ENCODE results near the gene ACTL6A.
A peak's percentile ranks its signal among the peaks of the same experiment; 100 is the strongest.

ACTL6A gene

GRCh38 chr3:179604321-179605078, 41.8 kb downstream of the ACTL6A start, which contains the start of the genes MRPL47 and NDUFB5:
TSS of gene MRPL47 (minus strand) at chr3:179604638. CDS start at chr3:179604624, 14 bp downstream.
TSS of gene NDUFB5 (plus strand) at chr3:179604794. CDS start at chr3:179604816, 22 bp downstream.
- no peaks in the 10 kb centered on the region for H3K9me3 ChIP-seq (ENCODE audit: control extremely low read depth in 1 of 5, control insufficient read depth in 4 of 5, insufficient read depth in 2 of 5, low read depth in 1 of 5, low read length in 4 of 5)
- WGBS (ENCODE audit: insufficient coverage) = under 1% methylated on average over 27 of the region's 45 CpGs
- ChIA-PET CTCF (interaction anchor here (0.9 to 1.0 kb wide), 2 partner anchors 10 to 14 kb away, joined by 3 to 4 read pairs; no protein-coding TSS in a partner anchor), POLR2A (interaction anchor here (1.3 to 1.5 kb wide), 2 partner anchors 48 to 153 kb away, joined by 3 to 4 read pairs; partner anchors contain the start of genes GNB4 and USP13)
- H3K4me3 ChIP-seq (ENCODE audit: control insufficient read depth in 1 of 7, extremely low read depth in 1 of 7, insufficient read depth in 4 of 7, low read depth in 2 of 7, low read length in 6 of 7) = peak within 1 kb of the TSS; percentile 84 to 100 (median 98)
- H3K4me1 ChIP-seq (ENCODE audit: control extremely low read depth in 1 of 4, control insufficient read depth in 4 of 4, insufficient read depth in 4 of 4, low read length in 3 of 4) = peaks cover 0 to 32% (median 25%) of the 10 kb centered on the region in 4 experiments
- H3K36me3 ChIP-seq (ENCODE audit: control insufficient read depth in 4 of 4, insufficient read depth in 4 of 4, low read length in 3 of 4) = peaks cover under 1 to 25% (median 16%) of the 10 kb centered on the region in 4 experiments
- H3K27ac ChIP-seq (ENCODE audit: insufficient read depth in 1 of 2, low read depth in 1 of 2, low read length in 2 of 2, poor library complexity in 1 of 2, severe bottlenecking in 2 of 2) = peak within 1 kb of the TSS; percentile 97 to 99
- peak; percentile 98 to 99 (median 99) for DNase-seq
- H3K27me3 ChIP-seq (replicated peaks in 2 of 5; ENCODE audit: control insufficient read depth in 4 of 5, insufficient read depth in 5 of 5, low read length in 4 of 5) = no peaks in the 10 kb centered on the region

- no peaks in the 10 kb centered on the region for H3K9me3 ChIP-seq (ENCODE audit: control extremely low read depth in 1 of 5, control insufficient read depth in 4 of 5, insufficient read depth in 2 of 5, low read depth in 1 of 5, low read length in 4 of 5)
- H3K36me3 ChIP-seq (ENCODE audit: control insufficient read depth in 4 of 4, insufficient read depth in 4 of 4, low read length in 3 of 4) = peaks cover 0 to 12% (median 5%) of the 10 kb centered on the region in 4 experiments
- H3K27ac ChIP-seq (ENCODE audit: insufficient read depth in 1 of 2, low read depth in 1 of 2, low read length in 2 of 2, poor library complexity in 1 of 2, severe bottlenecking in 2 of 2) = no peak overlapping the region
- H3K27me3 ChIP-seq (replicated peaks in 2 of 5; ENCODE audit: control insufficient read depth in 4 of 5, insufficient read depth in 5 of 5, low read length in 4 of 5) = no peaks in the 10 kb centered on the region
- ChIA-PET CTCF (interaction anchor here (0.6 kb wide), 1 partner anchor 1223 kb away, joined by 3 read pairs; no protein-coding TSS in a partner anchor), POLR2A (no interaction called here)
- no peak for DNase-seq
- WGBS (ENCODE audit: insufficient coverage) = 100% methylated on average over 1 of the region's 4 CpGs
- peaks cover 0 to 33% (median 26%) of the 10 kb centered on the region in 4 experiments for H3K4me1 ChIP-seq (ENCODE audit: control extremely low read depth in 1 of 4, control insufficient read depth in 4 of 4, insufficient read depth in 4 of 4, low read length in 3 of 4)
- H3K4me3 ChIP-seq (ENCODE audit: control insufficient read depth in 1 of 7, extremely low read depth in 1 of 7, insufficient read depth in 4 of 7, low read depth in 2 of 7, low read length in 6 of 7) = no peak overlapping the region
These were observed 43.9 kb downstream of the ACTL6A start for GRCh38 chr3:179606534-179607085.

DNA sequence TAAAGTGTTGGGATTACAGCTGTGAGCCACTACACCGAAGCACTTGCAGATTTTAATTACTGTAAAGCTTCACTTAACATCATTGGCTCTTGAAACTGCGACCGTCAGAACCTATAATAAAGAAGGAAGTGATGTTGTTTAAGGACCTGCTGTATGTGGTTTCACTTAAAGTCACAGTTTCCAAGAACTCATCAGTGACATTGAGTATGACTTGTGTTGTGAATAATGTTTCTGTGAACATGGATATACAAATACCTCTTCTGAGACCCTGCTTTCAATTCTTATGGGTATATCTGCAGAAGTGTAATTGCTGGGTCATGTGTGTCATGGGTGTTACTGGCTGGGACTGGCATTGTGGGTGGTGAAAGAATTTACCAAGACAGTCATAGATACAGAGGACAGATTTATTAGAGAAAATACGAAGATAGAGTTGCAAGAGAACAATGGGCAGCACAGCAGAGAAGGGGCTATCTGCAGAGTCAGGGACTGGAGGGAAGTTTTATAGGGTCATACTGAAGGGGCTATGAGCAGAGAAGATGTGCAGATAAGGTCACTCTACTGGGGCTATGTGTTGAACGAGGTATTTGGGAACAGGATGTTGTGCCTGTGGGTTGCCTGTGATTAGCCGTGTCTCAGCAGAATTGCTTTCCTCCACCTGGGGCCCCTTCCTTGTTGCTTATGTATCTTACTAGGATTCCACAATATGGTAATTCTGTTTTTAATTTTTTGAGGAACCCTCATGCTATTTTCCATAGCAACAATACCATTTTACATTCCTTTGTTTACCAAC, 46.4 kb downstream of the ACTL6A start:
- DNase-seq = peak in 2 of 3 donors; percentile 63 to 75
- CTCF ChIA-PET = no interaction called here
- Histone ChIP-seq H3K27me3 (replicated peaks in 2 of 5; ENCODE audit: control insufficient read depth in 4 of 5, insufficient read depth in 5 of 5, low read length in 4 of 5) (no peaks in the 10 kb centered on the region), H3K36me3 (ENCODE audit: control insufficient read depth in 4 of 4, insufficient read depth in 4 of 4, low read length in 3 of 4) (peaks cover 2 to 10% (median 4%) of the 10 kb centered on the region in 4 experiments), H3K4me1 (ENCODE audit: control extremely low read depth in 1 of 4, control insufficient read depth in 4 of 4, insufficient read depth in 4 of 4, low read length in 3 of 4) (peaks cover 0 to 31% (median 23%) of the 10 kb centered on the region in 4 experiments), H3K9me3 (ENCODE audit: control extremely low read depth in 1 of 5, control insufficient read depth in 4 of 5, insufficient read depth in 2 of 5, low read depth in 1 of 5, low read length in 4 of 5) (no peaks in the 10 kb centered on the region), H3K4me3 (ENCODE audit: control insufficient read depth in 1 of 7, extremely low read depth in 1 of 7, insufficient read depth in 4 of 7, low read depth in 2 of 7, low read length in 6 of 7) (peak overlapping the region in 4 of 7 experiments; percentile 5 to 55 (median 38)), H3K27ac (ENCODE audit: insufficient read depth in 1 of 2, low read depth in 1 of 2, low read length in 2 of 2, poor library complexity in 1 of 2, severe bottlenecking in 2 of 2) (peak overlapping the region in 1 of 2 experiments; percentile 31)
- WGBS (ENCODE audit: insufficient coverage) = 53% methylated on average over 3 of the region's 6 CpGs
- POLR2A ChIA-PET = no interaction called here

- DNase-seq = no peak
- peaks cover 2 to 10% (median 4%) of the 10 kb centered on the region in 4 experiments for H3K36me3 ChIP-seq (ENCODE audit: control insufficient read depth in 4 of 4, insufficient read depth in 4 of 4, low read length in 3 of 4)
- H3K4me3 ChIP-seq (ENCODE audit: control insufficient read depth in 1 of 7, extremely low read depth in 1 of 7, insufficient read depth in 4 of 7, low read depth in 2 of 7, low read length in 6 of 7) = no peak overlapping the region
- H3K27me3 ChIP-seq (replicated peaks in 2 of 5; ENCODE audit: control insufficient read depth in 4 of 5, insufficient read depth in 5 of 5, low read length in 4 of 5) = no peaks in the 10 kb centered on the region
- ChIA-PET CTCF (no interaction called here), POLR2A (no interaction called here)
- no peak overlapping the region for H3K27ac ChIP-seq (ENCODE audit: insufficient read depth in 1 of 2, low read depth in 1 of 2, low read length in 2 of 2, poor library complexity in 1 of 2, severe bottlenecking in 2 of 2)
- H3K9me3 ChIP-seq (ENCODE audit: control extremely low read depth in 1 of 5, control insufficient read depth in 4 of 5, insufficient read depth in 2 of 5, low read depth in 1 of 5, low read length in 4 of 5) = no peaks in the 10 kb centered on the region
- peaks cover 0 to 31% (median 22%) of the 10 kb centered on the region in 4 experiments for H3K4me1 ChIP-seq (ENCODE audit: control extremely low read depth in 1 of 4, control insufficient read depth in 4 of 4, insufficient read depth in 4 of 4, low read length in 3 of 4)
- WGBS (ENCODE audit: insufficient coverage) = 100% methylated on average over 1 of the region's 4 CpGs
These were observed 47.3 kb downstream of the ACTL6A start for GRCh38 chr3:179610066-179610465.

DNA sequence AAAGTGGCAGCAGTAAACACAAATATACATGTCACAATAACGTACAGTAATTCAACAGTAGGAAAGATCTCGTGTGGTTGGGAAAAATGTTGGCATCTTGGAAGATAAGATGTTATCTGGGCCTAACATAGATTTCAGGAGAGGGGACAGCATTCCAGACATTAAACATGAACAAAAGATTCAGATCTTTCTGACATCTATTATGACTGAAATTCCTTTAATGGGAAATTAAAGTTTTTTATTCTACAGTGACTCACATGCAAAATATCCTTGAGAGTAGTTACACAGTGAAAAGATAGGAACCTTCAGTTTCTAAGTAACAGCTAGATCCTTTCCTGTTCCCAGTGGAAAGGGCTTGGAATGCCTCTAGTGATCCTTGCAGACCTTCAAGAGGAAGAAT, 51.1 kb downstream of the ACTL6A start:
- Histone ChIP-seq H3K36me3 (ENCODE audit: control insufficient read depth in 4 of 4, insufficient read depth in 4 of 4, low read length in 3 of 4) (peaks cover 6 to 22% (median 15%) of the 10 kb centered on the region in 4 experiments), H3K27ac (ENCODE audit: insufficient read depth in 1 of 2, low read depth in 1 of 2, low read length in 2 of 2, poor library complexity in 1 of 2, severe bottlenecking in 2 of 2) (no peak overlapping the region), H3K4me3 (ENCODE audit: control insufficient read depth in 1 of 7, extremely low read depth in 1 of 7, insufficient read depth in 4 of 7, low read depth in 2 of 7, low read length in 6 of 7) (no peak overlapping the region), H3K9me3 (ENCODE audit: control extremely low read depth in 1 of 5, control insufficient read depth in 4 of 5, insufficient read depth in 2 of 5, low read depth in 1 of 5, low read length in 4 of 5) (peaks cover 0 to 3% (median 0%) of the 10 kb centered on the region in 5 experiments), H3K4me1 (ENCODE audit: control extremely low read depth in 1 of 4, control insufficient read depth in 4 of 4, insufficient read depth in 4 of 4, low read length in 3 of 4) (peaks cover 0 to 15% (median 11%) of the 10 kb centered on the region in 4 experiments), H3K27me3 (replicated peaks in 2 of 5; ENCODE audit: control insufficient read depth in 4 of 5, insufficient read depth in 5 of 5, low read length in 4 of 5) (no peaks in the 10 kb centered on the region)
- no CpG with 5 or more reads among the region's 2 CpGs for WGBS (ENCODE audit: insufficient coverage)
- ChIA-PET POLR2A (interaction anchor here (0.7 kb wide), 1 partner anchor 349 kb away, joined by 4 read pairs; no protein-coding TSS in a partner anchor), CTCF (no interaction called here)
- DNase-seq = no peak

GRCh38 chr3:179615458-179616173, 52.9 kb downstream of the ACTL6A start:
- Histone ChIP-seq H3K4me1 (ENCODE audit: control extremely low read depth in 1 of 4, control insufficient read depth in 4 of 4, insufficient read depth in 4 of 4, low read length in 3 of 4) (peaks cover 0 to 8% (median 3%) of the 10 kb centered on the region in 4 experiments), H3K9me3 (ENCODE audit: control extremely low read depth in 1 of 5, control insufficient read depth in 4 of 5, insufficient read depth in 2 of 5, low read depth in 1 of 5, low read length in 4 of 5) (peaks cover 0 to 3% (median 0%) of the 10 kb centered on the region in 5 experiments), H3K36me3 (ENCODE audit: control insufficient read depth in 4 of 4, insufficient read depth in 4 of 4, low read length in 3 of 4) (peaks cover 6 to 25% (median 17%) of the 10 kb centered on the region in 4 experiments), H3K27ac (ENCODE audit: insufficient read depth in 1 of 2, low read depth in 1 of 2, low read length in 2 of 2, poor library complexity in 1 of 2, severe bottlenecking in 2 of 2) (no peak overlapping the region), H3K4me3 (ENCODE audit: control insufficient read depth in 1 of 7, extremely low read depth in 1 of 7, insufficient read depth in 4 of 7, low read depth in 2 of 7, low read length in 6 of 7) (no peak overlapping the region), H3K27me3 (replicated peaks in 2 of 5; ENCODE audit: control insufficient read depth in 4 of 5, insufficient read depth in 5 of 5, low read length in 4 of 5) (no peaks in the 10 kb centered on the region)
- WGBS (ENCODE audit: insufficient coverage) = 94% methylated on average over 2 of the region's 4 CpGs
- no peak for DNase-seq
- ChIA-PET CTCF (interaction anchor here (1.1 kb wide), 1 partner anchor 11 kb away, joined by 3 read pairs; no protein-coding TSS in a partner anchor), POLR2A (no interaction called here)

Measured in common myeloid progenitor, CD34-positive (primary cell).